Testis (tissue), 2 donors: ENCODE results near the gene ELMO2.

Experiments
- CTCF ChIP-seq, 3 experiments: fragments of 450-650 bp in 2 of 3; fragments of 200-600 bp in 1 of 3; sonication (generic) in 1 of 3; IDR thresholded peaks; one replicate each; pipeline ENCODE4 v1.5.1; 2016 to 2019; ENCODE audit warnings: antibody characterized with exemption in 3 of 3, mild to moderate bottlenecking in 2 of 3, moderate library complexity in 1 of 3
- POLR2A ChIP-seq: fragments of 450-650 bp; IDR thresholded peaks from one replicate; pipeline ENCODE4 v1.6.1; 2017; ENCODE audit warnings: antibody characterized with exemption, mild to moderate bottlenecking, moderate library complexity

- TF ChIP-seq POLR2A, result no peak
- no peak for TF ChIP-seq CTCF (IDR thresholded peaks at IDR 0.05)
Measured at GRCh38 chr20:46446851-46447250, 40.4 kb upstream of the ELMO2 start.
